Activated CD4-positive, alpha-beta memory T cell treated with anti-CD3 and anti-CD28 coated beads, Interleukin-2, amount 10 ng/mL, durations not matched to agents 7 days and 5 days (primary cell): Measurements from ENCODE around the gene LYZL4. TPM values are rescaled to one million over a fixed set of nuclear protein-coding genes. Genes with fewer than 3 reads are reported as not detected.

ENCODE experiments used
- CTCF ChIA-PET: fragments of 350-600 bp; sonication (Branson Sonifier 250); formaldehyde crosslinking; loops from one replicate; lab custom pipeline; 2021; ENCODE audit warnings: antibody characterized with exemption, inconsistent platforms; lab: Charles Lee
- POLR2A ChIA-PET: fragments of 350-600 bp; sonication (Branson Sonifier 250); formaldehyde crosslinking; loops from one replicate; lab custom pipeline; 2021; ENCODE audit warnings: antibody characterized with exemption; lab: Charles Lee
- DNase-seq: peaks from one replicate; pipeline ENCODE4 v3.0.0-alpha.2; 2020
- H3K27ac Mint-ChIP-seq: one replicate; pipeline ENCODE4 v1.8.0; 2021; ENCODE audit warnings: mild to moderate bottlenecking, mixed read lengths
- H3K27me3 Mint-ChIP-seq: one replicate; pipeline ENCODE4 v1.8.0; 2021; ENCODE audit warnings: mixed read lengths
- H3K36me3 Mint-ChIP-seq: one replicate; pipeline ENCODE4 v1.8.0; 2021; ENCODE audit warnings: low read depth, mixed read lengths
- H3K4me1 Mint-ChIP-seq: one replicate; pipeline ENCODE4 v1.8.0; 2021; ENCODE audit warnings: mixed read lengths
- H3K4me3 Mint-ChIP-seq: one replicate; pipeline ENCODE4 v1.8.0; 2021; ENCODE audit warnings: mild to moderate bottlenecking, mixed read lengths
- H3K9me3 Mint-ChIP-seq: one replicate; pipeline ENCODE4 v1.8.0; 2021; ENCODE audit warnings: mixed read lengths
- total RNA-seq, 2 experiments: library from RNA; stranded (reverse); gene quantifications; one replicate each; pipeline ENCODE4 v1.2.3, GENCODE V29; 2021

LYZL4 gene
- total RNA-seq, 2 experiments from 2014 or later, result not detected

DNA sequence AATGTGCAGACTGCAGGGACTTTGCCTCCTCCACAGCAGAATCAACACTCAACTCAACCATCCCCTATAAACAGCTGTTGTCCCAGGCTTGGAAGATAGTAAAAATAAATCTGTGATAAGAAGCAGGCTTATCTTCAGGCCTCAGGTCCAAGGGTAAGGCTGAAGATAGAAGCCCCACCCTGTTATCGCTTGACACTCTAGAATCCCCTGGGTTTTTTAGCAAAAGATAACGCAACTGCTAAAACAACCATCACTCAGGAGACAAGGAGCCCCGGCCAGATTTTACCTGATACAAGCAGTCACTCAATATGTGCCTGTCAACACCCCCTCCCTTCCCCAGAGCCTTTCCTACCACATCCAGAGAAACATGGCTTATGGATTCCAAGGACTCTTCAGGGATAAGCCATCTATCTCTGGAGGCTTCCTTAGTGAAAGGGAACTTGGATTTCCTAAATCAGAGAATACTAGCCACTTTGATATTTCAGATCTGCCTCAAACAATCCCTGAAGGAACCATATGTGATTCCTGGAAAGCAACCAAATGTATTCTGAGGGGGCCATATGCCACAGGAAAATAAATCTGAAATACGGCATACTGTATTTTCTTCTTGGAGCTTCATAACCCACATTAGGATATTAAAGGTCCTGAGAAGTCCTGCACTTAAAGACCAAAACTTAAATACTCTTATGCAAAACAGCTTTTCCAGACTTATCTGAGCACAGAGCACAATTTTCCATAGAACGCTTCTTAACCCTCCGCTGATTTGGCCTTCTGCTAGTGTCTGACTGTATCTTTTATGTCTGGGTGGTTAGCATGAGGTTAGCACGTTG lies 60.4 kb downstream of the LYZL4 start:
- Mint-ChIP-seq H3K27me3 (peaks cover 3% of the 10 kb centered on the region), H3K4me1 (no peaks in the 10 kb centered on the region), H3K36me3 (no peaks in the 10 kb centered on the region), H3K27ac (no peak overlapping the region), H3K9me3 (no peaks in the 10 kb centered on the region), H3K4me3 (no peak overlapping the region)
- no peak for DNase-seq
- ChIA-PET CTCF (no interaction called here), POLR2A (no interaction called here)

DNA sequence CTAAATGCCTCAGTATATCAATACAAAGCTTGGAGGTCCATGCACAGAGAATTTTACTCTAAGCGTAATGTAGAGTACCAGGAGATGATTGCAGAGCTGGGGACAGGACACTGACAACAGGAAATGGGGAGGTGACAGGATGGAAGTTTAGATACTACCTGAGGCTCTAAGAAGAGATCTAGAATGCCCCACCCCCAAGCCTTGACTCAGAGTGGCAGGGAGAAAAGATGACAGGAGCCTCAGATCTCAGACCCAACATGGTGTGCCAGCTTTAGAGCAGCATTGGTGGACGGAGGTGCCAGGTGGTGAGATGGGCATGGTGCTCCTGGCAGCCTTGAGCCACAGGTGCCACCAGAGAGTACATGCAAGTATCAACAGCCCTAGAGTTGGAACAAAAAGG lies 62.5 kb downstream of the LYZL4 start:
- H3K27ac Mint-ChIP-seq, result no peak overlapping the region
- no peak for DNase-seq
- no peak overlapping the region for H3K4me3 Mint-ChIP-seq
- peaks cover 4% of the 10 kb centered on the region for H3K27me3 Mint-ChIP-seq
- no peaks in the 10 kb centered on the region for H3K9me3 Mint-ChIP-seq
- H3K4me1 Mint-ChIP-seq, result no peaks in the 10 kb centered on the region
- POLR2A ChIA-PET, result no interaction called here
- CTCF ChIA-PET, result no interaction called here
- H3K36me3 Mint-ChIP-seq, result no peaks in the 10 kb centered on the region

Other genes starting within 250 kb of the LYZL4 start
- not detected for gene CCK, start 144.4 kb downstream of the LYZL4 start, total RNA-seq
- gene VIPR1, start 92.0 kb upstream of the LYZL4 start, total RNA-seq, result 1 to 10 TPM; 7.5 to 9.6 TPM
- 10 to 100 TPM; 58.8 to 62.0 TPM for gene SEC22C, start 171.4 kb upstream of the LYZL4 start, total RNA-seq
- 10 to 100 TPM; 64.4 to 65.1 TPM for gene SS18L2, start 180.2 kb upstream of the LYZL4 start, total RNA-seq
- 10 to 100 TPM; 97.8 to 98.9 TPM for gene NKTR, start 190.1 kb upstream of the LYZL4 start, total RNA-seq
- 1 to 10 TPM in 1 of 2 experiments, under 1 TPM in 1; 0.93 to 1.1 TPM for gene ZBTB47, start 243.1 kb upstream of the LYZL4 start, total RNA-seq